ENCODE data around the gene PPHLN1. TPM values are rescaled to one million over a fixed set of nuclear protein-coding genes. Genes with fewer than 3 reads are reported as not detected.

Gene PPHLN1
- polyA plus RNA-seq, 3 donors: 40.7 to 74.8 (median 68.7) TPM

GRCh38 chr12:42473561-42473960 is 147.6 kb downstream of the PPHLN1 start:
- H3K27me3 Mint-ChIP-seq (ENCODE audit: low read depth in 3 of 3): peaks cover 2 to 7% (median 2%) of the 10 kb centered on the region in 3 donors
- H3K27ac Mint-ChIP-seq: no peak overlapping the region
- Histone ChIP-seq H3K9me3 (replicated peaks in 1 of 2; ENCODE audit: control insufficient read depth in 1 of 2, insufficient read depth in 1 of 2, low read length in 2 of 2) (no peaks in the 10 kb centered on the region), H3K27ac (ENCODE audit: low read depth in 1 of 2, low read length in 2 of 2) (no peak overlapping the region), H2AFZ (ENCODE audit: insufficient read depth, low read depth, low read length, poor library complexity, severe bottlenecking) (no peak overlapping the region), H3K4me3 (replicated peaks in 1 of 3; ENCODE audit: low read depth in 2 of 3, low read length in 3 of 3) (no peak overlapping the region), H3K4me2 (replicated peaks; ENCODE audit: extremely low read depth, low read length, poor library complexity, severe bottlenecking) (no peak overlapping the region), H3K4me1 (ENCODE audit: control insufficient read depth in 1 of 2, insufficient read depth in 2 of 2, low read length in 2 of 2) (peaks cover 16 to 17% of the 10 kb centered on the region in 2 donors), H3K36me3 (replicated peaks in 1 of 2; ENCODE audit: control insufficient read depth in 1 of 2, insufficient read depth in 2 of 2, low read length in 2 of 2) (no peaks in the 10 kb centered on the region), H4K20me1 (ENCODE audit: insufficient read depth, low read length) (no peaks in the 10 kb centered on the region), H3K9ac (ENCODE audit: insufficient read depth, low read length, poor library complexity, severe bottlenecking) (no peak overlapping the region), H3K79me2 (ENCODE audit: insufficient read depth, low read length) (no peaks in the 10 kb centered on the region), H3K27me3 (ENCODE audit: control insufficient read depth in 2 of 2, insufficient read depth in 2 of 2, low read length in 2 of 2) (no peaks in the 10 kb centered on the region)
- no peak for TF ChIP-seq CTCF (IDR thresholded peaks at IDR 0.05)
- WGBS (ENCODE audit: insufficient coverage): no CpG with 5 or more reads among the region's 1 CpG
- no peaks in the 10 kb centered on the region for H3K9me3 Mint-ChIP-seq
- DNase-seq: no peak
- intact Hi-C loops (cut with micrococcal nuclease): no loop called here
- no peak overlapping the region for H3K4me3 Mint-ChIP-seq
- H3K4me1 Mint-ChIP-seq: peaks cover 17% of the 10 kb centered on the region
- H3K36me3 Mint-ChIP-seq: no peaks in the 10 kb centered on the region

GRCh38 chr12:42474391-42474790 is 148.4 kb downstream of the PPHLN1 start:
- no peak for TF ChIP-seq CTCF (IDR thresholded peaks at IDR 0.05)
- Histone ChIP-seq H3K4me3 (replicated peaks in 1 of 3; ENCODE audit: low read depth in 2 of 3, low read length in 3 of 3) (no peak overlapping the region), H3K9ac (ENCODE audit: insufficient read depth, low read length, poor library complexity, severe bottlenecking) (no peak overlapping the region), H3K4me2 (replicated peaks; ENCODE audit: extremely low read depth, low read length, poor library complexity, severe bottlenecking) (no peak overlapping the region), H4K20me1 (ENCODE audit: insufficient read depth, low read length) (no peaks in the 10 kb centered on the region), H3K27ac (ENCODE audit: low read depth in 1 of 2, low read length in 2 of 2) (no peak overlapping the region), H3K27me3 (ENCODE audit: control insufficient read depth in 2 of 2, insufficient read depth in 2 of 2, low read length in 2 of 2) (no peaks in the 10 kb centered on the region), H3K36me3 (replicated peaks in 1 of 2; ENCODE audit: control insufficient read depth in 1 of 2, insufficient read depth in 2 of 2, low read length in 2 of 2) (no peaks in the 10 kb centered on the region), H3K4me1 (ENCODE audit: control insufficient read depth in 1 of 2, insufficient read depth in 2 of 2, low read length in 2 of 2) (peaks cover 8% of the 10 kb centered on the region in 2 donors), H3K79me2 (ENCODE audit: insufficient read depth, low read length) (no peaks in the 10 kb centered on the region), H3K9me3 (replicated peaks in 1 of 2; ENCODE audit: control insufficient read depth in 1 of 2, insufficient read depth in 1 of 2, low read length in 2 of 2) (no peaks in the 10 kb centered on the region), H2AFZ (ENCODE audit: insufficient read depth, low read depth, low read length, poor library complexity, severe bottlenecking) (no peak overlapping the region)
- intact Hi-C loops (cut with micrococcal nuclease): no loop called here
- no peaks in the 10 kb centered on the region for H3K36me3 Mint-ChIP-seq
- no peak overlapping the region for H3K27ac Mint-ChIP-seq
- H3K9me3 Mint-ChIP-seq: no peaks in the 10 kb centered on the region
- peaks cover 2 to 9% (median 2%) of the 10 kb centered on the region in 3 donors for H3K27me3 Mint-ChIP-seq (ENCODE audit: low read depth in 3 of 3)
- peak in 1 of 3 donors; percentile 26 for DNase-seq
- H3K4me3 Mint-ChIP-seq: no peak overlapping the region
- peaks cover 8% of the 10 kb centered on the region for H3K4me1 Mint-ChIP-seq
- no CpG with 5 or more reads among the region's 2 CpGs for WGBS (ENCODE audit: insufficient coverage)
